GM18907 (cell line): ENCODE measurements around the gene ANKRD34A.
A peak's percentile ranks its signal among the peaks of the same experiment; 100 is the strongest.

Experiments
- ATAC-seq: cut with Tn5 transposase; IDR thresholded peaks from one replicate; pipeline ENCODE4 v1.9.1; 2021; ENCODE audit warnings: mild to moderate bottlenecking, moderate library complexity; ENCODE audit not compliant: unreplicated experiment

ANKRD34A gene

DNA sequence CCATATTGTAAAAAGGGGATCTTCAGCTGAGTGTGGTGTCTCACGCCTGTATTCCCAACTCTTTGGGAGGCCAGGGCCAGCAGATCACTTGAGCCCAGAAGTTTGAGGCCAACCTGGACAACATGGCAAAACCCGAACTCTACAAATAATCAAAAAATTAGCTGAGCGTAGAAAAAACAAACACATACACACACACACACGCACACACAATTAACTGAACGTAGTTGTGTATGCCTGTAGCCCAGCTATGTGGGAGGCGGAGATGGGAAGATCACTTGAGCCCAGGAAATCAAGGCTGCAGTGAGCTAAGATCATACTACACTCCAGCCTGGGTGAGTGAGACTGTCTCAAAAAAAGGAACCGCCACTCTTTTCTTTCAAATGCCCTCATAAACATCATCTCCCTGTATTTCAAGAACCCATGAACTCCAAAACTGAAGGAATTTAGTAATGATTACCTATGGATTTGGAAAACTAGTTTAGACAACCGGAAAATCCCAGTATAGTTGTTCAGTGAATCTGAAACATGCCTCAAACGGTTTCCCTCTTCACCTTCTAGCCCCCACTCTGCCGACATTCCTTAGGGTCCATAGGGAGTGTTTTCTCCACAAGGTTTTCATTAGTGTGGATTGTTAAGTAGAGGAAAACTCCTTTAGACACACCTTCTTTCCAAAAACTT is 27.5 kb upstream of the ANKRD34A start:
- ATAC-seq = no peak

DNA sequence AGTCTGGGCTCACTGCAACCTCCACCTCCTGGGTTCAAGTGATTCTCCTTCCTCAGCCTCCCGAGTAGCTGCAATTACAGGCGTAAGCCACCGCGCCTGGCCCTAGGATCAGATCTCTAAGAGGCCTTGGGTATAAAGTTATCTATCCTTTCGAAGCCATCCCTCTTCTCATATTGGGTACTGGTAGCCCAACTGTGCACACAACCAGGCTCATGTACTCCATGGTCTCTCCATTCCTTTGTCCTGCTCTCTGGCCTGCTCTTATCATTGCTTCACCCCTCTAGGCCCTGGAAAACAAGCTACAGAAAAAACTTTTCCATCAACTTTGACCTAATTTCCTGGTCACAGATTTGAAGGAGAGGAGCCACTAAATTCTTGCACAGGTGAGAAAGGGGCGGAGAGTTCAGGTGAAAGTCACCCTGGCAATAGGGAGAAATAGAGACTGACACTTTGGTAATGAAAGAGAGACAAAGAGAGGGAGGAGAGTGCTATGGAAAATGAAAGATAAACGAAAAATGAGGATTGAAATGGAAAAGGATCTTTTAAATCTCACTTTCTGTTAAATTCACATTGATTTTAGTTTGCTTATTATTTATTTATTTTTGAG is 26.0 kb upstream of the ANKRD34A start:
- no peak for ATAC-seq

DNA sequence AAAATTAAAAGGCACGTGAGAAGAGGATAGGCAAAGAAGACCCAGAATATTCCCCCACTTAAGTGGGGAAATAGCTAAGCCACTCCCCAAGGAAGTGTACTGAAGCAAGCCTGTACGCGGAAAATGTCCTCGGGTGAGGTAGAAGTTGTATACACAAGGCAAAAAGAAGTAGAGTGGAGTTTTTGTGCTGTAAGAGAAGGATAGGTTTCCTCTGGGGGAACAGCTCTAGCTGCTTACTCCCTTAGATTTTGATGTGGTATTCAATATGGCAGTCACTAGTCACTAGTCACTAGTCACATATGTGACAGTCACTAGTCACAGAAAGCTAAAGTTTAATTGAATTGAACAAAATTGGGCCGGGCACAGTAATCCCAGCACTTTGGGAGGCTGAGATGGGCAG is 24.4 kb upstream of the ANKRD34A start:
- ATAC-seq = no peak

DNA sequence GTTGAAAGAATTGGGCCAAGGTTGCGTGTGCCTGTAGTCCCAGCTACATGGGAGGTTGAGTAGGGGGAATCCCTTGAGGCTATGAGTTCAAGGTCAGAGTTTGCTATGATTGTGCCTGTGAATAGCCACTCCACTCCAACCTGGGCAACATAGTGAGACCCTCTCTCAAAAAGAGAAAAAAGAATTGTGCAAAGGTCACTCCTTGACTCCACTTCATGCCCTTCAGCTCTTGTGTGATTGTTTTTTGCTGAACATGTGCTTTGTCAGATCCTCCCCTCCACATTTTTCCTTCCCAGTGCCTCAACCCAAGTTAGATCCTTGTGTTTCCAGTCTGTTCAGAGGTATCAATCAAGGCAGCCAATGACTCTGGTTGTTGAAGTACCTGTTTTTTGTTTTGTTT is 23.6 kb upstream of the ANKRD34A start:
- no peak for ATAC-seq

DNA sequence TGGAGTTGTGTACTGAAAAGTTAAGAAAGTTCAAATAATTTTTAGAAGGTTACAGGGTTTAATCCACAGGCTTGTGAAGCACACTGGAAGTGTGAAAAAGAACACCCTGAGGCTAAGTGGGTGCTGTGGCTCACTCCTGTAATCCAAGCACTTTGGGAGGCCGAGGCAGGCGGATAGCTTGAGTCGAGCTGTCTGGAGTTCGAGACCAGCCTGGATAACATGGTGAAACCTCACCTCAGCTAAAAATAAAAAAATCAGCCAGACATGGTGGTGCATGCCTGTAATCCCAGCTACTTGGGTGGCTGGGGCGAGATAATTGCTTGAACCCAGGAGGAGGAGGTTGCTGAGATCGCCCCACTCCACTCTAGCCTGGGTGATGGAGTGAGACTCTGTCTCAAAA is 22.2 kb upstream of the ANKRD34A start:
- no peak for ATAC-seq

DNA sequence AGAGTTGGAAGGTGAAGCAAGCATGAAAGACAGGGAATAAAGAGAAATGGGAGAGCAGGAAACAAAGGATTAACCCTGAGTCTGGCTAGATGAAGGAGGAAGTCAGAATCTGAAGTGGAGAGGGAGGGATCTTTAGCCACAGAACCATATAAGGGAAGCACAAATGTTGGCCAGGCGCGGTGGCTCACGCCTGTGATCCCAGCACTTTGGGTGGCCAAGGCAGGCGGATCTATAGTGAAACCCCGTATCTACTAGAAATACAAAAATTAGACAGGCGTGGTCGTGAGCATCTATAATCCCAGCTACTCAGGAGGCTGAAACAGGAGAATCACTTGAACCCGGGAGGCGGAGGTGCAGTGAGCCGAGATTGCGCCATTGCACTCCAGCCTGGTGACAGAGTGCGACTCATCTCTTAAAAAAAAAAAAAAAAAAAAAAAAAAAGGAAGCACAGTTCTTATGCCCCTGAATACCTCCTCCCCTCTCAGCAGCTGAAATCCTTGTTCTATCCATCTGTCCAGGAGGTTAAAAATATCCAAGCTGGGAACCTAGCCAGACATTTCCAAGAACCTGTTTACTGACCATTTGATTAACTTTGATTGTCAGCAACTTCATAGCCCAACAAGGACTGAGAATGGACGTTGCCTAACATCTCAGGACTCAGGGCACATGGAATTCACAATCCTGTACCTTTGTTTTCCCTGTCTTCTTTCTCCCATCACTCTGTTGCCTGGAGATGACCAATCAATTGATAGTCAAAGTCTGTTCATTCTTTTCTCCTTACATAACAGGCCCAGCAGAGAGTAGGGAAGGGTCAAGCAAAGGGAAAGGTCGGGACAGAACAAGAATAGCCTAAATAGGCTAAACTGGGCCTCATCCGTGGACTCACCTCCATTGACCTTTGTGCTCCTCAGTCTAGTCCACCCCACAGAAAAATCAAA is 21.4 kb upstream of the ANKRD34A start:
- no peak for ATAC-seq

DNA sequence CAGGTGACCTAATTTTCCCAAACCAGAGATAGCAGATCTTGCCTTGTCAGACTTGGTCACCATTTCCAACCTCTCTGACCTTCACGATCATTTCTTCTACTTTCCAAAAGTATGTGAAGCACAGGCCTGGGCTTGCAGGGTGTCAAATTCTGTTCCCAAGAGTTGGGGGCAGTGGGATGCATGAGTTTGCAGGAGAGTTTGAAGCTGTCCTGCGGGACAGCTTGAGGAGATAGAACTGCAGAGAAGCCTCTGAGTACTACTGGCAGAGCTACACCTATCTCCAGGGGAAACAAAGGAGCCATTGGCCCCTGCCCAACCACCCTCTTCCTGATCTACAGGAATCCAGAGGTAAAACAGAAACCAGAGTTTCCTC is 20.7 kb upstream of the ANKRD34A start:
- ATAC-seq = no peak

DNA sequence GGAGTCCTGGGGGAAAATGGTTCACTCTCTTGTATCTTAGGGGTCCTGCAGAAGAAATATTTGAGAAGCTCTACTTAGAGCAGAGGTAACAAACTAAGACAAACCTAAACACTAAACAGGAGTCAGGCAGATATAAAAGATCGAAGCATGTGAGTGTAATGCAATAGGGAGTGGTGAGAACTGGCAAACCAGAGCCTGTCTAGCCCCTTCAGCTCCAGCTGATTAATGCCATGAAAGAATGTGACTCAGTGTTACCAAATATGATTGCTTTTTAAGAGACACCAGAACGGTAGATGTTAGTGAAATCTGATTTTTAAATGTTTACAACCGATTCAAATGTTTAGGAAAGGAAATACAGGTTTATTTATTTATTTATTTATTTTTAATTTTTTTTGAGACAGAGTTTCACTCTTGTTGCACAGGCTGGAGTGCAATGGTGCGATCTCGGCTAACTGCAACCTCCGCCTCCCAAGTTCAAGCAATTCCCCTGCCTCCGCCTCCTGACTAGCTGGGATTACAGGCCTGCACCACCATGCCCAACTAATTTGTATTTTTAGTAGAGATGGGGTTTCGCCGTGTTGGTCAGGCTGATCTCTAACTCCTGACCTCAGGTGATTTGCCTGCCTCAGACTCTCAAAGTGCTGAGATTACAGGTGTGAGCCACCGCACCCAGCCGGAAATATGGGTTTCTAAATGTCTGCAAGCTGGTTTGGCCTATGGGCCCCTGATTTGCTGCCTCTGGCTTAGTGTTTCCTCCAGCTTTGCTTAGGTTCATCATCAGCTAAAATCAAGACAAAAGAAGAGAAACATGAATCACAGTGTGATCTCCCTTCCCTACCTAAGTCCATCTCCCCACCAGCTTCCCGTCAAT is 19.8 kb upstream of the ANKRD34A start:
- ATAC-seq = no peak

DNA sequence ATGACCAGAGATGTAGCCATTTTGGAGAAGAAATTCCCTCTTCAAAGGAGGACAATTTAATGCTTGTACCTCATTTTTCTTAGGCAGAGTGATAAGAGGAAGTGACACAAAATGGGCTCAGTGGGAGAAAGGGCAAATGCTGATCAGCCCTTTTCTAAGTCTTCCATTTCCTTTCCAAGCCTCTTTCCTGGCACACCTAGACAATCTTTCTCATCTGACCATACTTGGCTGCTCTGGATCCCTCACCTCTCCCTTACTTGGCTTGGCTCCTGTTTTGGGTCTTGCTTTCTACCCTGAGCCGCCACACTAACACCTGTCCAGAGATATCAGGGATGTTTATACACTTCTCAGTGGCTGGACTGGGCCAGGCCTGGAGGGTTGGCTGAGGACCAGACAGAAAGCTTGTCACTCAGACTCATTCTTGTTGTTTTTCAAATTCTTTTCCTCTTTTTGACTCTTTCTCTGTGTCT is 18.9 kb upstream of the ANKRD34A start:
- no peak for ATAC-seq

DNA sequence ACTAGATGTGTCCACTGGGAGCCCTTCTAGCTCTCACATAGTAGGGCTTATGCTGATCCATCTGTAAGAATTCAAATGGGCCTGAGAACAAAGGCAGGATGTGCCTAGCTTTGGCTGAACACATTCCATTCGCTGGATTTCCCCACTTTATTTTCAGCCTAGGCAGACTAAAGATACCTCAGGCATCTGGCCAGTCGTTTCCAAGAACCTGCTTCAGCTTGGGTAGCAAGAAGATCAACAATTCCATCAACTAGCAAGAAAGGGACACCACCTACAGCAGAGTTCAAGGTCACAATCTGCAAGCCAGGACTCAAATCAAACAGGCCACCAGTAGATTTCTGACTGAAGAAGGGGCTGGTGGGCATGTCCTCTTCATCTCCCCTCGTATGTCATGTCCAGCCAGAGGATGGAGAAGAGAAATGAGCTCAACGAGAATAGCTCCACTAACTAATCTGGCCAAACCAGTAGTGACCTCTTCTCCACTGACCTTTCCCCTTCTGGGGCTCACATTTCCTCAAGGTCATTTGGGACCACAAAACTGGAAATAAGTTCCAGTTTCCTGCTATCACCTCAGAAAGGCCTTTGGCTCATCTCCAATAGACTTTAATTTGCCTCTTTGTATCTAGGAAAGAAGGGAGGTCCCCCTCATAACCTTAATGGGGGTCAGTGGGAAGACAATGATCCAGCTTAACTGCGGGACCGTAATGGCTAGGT is 17.8 kb upstream of the ANKRD34A start:
- no peak for ATAC-seq

DNA sequence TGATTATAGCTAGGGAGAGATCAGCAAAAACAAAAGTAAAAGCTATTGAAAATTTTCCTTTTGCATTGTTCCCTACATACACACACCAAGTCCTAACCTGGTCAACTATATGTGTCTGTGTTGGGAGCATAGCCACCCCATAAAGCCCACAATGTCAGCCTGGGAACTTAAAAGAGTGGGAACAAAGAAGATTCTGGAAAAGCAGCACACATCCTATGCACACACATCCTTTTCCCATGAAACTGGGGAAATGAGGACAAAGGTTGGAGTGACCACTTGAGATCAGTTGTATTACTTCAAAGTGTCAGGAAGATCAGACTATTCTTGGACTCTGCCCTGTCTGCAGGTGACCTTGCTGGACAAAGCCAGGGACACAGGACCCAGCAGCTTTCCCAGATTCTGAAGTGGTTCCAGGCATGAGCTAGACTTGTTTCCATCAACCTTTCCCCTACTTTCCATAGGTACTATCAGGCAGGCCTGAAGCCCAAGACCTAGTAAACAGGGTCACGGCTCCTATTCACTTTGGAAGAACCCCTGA is 16.2 kb upstream of the ANKRD34A start:
- ATAC-seq = no peak

DNA sequence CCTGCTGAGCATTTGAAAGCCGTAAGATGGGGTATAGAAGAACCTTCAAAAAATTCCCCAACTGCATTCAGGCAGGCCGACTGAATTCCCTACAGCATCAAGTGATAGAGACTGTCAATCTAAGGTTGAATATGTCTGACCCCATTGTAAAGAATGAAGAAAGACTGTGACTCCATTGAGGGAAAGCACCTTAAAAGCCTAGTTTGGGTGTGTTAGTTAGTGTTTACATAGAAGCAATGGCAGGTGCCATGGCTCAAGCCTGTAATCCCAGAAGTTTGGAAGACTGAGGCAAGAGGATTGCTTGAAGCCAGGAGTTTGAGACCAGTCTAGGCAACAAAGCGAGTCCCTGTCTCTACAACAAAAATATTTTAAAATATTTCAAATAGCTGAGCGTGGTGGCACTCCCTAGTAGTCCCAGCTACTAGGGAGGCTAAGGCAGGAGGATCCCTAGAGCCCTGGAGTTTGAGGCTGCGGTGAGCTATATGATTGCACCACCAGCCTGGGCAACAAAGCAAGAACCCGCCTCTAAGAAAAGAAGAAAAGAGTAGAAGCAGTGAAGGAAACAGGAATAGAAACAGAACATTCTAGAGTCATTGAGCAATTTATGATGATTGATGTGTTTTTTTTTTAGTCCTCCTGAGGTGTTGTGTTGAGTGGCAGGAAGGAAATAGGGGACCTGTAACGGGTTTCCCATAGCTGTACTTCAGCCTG is 15.5 kb upstream of the ANKRD34A start:
- ATAC-seq = no peak

DNA sequence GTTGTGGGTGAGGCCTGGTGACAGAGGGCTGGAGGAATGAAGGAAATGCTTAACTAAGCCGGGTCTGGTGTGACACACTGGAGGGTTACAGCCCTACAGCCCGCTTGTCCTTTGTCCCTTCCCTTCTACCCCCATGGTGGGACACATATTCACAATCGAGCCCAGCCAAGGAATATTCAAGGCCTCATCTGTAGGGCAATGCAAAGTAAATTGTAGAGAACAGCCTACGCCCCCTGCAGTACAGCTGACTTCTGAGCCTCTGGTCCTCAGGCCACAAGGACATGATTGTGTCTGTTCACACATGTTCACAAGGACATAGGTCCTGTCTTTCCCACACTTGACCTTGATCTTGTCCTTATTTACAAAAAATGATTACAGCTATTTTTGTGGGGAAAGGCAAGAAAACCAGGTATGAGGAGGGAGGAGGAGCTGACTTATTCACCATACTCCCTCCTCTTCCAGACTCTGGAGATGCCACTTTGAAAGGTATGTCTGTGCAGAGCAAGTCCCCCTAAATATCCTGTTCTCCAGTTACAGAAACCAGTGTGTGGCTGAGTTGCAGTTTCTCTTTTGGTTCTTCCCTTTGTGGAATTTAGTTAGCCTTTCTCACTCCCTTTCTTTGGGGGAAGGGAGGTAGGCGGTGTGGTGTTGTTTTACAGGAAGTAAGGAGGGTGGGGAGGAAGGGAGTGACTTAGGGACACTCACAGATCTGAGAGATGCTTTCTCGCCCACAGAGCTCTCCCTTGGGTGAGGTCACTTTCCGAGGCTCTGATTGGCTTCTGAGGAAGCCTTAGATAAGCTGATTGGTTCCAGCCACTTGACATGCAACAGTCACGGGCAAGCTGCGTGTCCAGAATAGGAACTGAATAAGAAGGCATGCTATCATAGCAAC is 14.7 kb upstream of the ANKRD34A start:
- ATAC-seq = peak; percentile 87

DNA sequence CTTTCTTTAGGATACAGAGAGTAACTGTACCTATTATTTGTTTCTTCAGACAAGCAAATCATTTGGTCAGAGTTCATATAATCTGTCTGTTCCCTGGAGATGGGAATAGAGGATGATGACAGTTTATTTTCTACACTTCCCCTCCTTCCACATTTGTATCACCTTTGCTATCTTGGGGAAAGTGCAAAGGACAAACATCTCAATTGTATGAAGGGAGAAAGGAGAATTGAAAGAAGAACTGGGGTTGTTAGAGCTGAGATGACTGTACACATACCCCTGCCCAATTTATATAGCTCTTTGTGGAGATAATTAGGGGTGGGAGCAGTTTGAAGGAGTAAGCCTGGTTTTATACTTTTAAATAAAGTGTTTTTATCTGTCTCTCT is 14.1 kb upstream of the ANKRD34A start:
- no peak for ATAC-seq

DNA sequence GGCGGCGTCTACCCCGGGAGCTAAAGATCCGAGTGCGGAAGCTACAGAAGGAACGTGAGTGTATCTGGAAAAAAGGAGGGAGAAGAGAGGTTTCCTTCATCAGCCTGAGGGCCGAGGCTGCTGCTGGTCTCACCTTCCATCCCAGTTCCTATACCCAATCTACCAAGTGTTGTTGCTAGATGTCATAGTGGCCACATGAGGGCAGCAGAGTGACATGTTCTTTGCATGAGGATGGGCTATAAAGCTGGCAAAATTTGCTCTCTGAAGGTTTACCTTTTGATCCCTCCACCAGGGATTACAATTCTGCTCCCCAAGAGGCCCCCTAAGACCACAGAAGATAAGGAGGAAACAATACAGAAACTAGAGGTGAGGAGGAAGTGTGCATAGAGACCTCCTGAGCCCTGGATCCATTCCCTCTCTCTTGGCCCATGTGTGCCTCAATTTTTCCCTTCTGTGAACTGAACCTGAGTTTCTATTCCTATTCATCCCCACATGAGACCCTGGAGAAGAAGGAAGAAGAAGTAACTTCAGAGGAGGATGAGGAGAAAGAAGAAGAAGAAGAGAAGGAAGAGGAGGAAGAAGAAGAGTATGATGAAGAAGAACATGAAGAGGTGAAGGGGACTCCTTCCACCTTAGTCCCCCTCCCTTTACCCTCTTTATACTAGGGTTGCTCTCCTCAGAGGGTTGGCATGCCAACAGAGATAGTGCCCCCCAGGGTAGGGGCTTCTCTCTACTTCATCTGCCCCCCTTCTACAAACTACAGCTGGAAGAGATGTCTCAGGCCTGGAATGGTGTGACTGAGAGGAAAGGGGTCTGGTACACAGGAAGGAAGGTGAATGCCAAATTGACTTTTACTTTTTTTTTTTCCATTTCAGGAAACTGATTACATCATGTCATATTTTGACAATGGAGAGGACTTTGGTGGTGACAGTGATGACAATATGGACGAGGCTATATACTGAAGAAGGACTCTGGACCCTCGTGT is 13.4 kb upstream of the ANKRD34A start:
- ATAC-seq = peak; percentile 29

DNA sequence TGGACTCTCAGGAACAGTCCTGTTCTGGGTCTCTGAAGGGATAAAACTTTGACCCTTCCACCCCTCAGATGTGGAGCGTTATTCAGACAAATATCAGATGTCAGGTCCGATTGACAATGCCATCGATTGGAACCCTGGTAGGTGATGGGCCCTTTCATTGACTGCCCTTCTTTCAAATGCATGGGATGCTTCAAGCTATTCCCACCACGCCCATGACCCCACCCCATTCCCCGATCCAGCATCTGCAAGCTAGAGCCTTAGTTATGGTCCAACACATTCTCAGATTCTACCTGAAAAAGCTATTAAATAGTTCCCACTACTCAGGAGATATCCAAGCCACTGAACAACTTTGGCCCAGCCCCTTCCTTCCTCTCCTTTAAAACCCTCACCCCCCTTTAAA is 12.6 kb upstream of the ANKRD34A start:
- ATAC-seq = no peak

DNA sequence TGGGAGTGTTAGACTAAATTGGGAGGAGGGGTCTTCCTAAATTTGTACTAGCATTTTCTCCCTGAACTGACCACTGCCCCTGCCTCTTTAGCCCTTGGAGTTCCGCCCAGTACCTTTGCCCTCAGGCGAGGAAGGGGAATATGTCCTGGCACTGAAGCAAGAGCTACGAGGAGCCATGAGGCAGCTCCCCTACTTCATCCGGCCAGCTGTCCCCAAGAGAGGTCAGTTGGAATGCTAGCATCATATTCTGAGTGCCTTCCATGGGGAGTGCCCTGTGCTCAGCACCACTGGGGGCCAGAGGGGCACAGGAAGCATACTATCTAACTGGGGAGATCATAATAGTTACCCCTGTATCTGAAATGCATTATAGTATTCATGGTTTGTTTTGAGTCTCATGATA is 10.8 kb upstream of the ANKRD34A start:
- no peak for ATAC-seq
